ENCODE data around the gene TMEM125.

Gene TMEM125

DNA sequence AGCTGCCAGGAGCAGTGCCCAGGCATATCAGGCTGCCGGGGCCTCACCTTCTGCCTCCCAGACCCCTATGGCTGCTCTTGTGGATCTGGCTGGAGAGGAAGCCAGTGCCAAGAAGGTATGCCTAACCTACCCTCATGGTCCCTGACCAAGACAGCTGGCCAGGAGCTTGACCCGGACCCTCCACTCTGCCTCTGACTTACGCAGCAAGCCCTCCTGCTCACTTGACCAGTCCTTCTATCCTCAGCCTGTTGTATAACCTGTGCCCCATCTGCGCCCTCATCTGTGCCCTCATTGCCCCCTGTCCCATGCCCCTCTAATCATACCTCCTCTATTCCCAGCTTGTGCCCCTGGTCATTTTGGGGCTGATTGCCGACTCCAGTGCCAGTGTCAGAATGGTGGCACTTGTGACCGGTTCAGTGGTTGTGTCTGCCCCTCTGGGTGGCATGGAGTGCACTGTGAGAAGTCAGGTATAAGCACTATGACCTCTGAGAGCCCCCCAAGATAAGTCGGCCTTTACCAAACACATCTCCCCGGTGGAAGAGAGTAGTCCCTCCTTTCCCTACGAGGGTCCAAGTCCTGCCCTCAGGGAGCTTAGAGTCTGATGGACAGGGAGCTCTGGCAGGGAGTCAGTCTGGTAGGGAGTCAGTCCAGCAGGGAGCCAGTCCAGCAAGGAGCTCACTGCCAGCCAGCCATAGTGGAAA, 37.8 kb downstream of the TMEM125 start:
- no peak overlapping the region for H3K4me3 ChIP-seq (ENCODE audit: low read depth, low read length)

DNA sequence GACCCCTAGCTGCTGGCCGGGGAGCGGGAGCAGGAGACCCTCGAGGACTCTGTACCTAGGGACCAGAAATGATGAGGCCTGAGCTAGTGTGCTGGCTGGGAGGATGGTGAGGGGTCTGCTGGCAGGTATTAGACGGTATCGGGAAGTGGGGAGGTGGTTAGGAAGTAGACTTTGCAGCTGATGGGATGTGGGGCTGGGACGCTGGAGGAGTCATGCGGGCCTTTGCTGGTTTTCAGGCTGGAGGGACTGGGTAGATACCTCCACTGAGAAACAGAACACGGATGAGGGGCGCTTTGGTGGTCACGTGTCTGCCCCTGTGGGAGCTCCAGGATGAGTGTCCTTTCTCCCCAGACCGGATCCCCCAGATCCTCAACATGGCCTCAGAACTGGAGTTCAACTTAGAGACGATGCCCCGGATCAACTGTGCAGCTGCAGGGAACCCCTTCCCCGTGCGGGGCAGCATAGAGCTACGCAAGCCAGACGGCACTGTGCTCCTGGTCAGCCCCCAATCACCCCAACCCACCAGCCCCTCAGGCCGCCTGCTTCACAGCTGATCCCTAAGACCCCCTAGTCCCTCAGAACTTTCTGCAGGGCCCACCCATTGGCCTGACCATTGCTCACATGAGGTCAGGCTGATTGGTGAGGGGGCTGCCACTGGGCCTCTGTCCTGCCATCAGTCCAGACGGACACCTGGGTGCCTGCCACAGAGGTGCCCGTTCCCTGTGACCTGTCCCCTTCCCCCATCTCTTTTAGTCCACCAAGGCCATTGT, 39.0 kb downstream of the TMEM125 start:
- H3K4me3 ChIP-seq (ENCODE audit: low read depth, low read length), result no peak overlapping the region

DNA sequence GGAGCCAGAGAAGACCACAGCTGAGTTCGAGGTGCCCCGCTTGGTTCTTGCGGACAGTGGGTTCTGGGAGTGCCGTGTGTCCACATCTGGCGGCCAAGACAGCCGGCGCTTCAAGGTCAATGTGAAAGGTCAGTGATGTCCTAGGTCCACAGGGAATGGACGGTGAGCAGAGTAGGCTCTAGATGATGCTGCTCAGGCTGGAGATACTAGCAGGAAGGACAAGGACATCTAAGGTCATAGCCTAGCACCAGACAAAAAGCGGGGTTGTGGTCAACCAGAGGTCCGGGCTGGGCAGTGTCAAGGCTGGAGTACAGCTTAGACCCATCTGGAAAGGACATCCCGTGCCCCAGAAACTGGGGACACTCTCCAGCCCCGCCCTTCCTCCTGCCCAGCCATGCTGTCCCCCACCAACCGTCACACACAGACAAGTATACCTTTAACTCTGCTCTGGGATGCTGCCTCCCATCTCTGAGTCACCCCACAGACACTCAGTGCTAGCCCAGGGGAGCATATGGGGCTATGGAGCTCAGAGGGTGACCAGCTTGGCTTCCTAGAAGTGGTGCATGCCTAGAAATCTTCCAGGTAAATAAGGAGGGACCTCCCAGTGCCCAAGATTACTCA, 39.7 kb downstream of the TMEM125 start:
- no peak overlapping the region for H3K4me3 ChIP-seq (ENCODE audit: low read depth, low read length)

DNA sequence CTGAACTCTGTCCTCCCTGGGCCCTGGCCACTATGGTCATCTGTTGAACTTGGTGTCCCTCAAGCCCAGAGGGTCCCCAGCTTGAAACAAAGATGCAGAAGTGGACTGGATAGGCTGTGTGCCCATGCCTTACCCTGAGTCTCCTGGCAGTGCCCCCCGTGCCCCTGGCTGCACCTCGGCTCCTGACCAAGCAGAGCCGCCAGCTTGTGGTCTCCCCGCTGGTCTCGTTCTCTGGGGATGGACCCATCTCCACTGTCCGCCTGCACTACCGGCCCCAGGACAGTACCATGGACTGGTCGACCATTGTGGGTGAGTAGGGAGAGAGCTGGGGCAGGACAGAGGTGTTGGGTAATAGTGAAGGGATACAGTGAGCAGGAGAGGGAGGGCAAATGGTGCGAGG, 41.7 kb downstream of the TMEM125 start:
- H3K4me3 ChIP-seq (ENCODE audit: low read depth, low read length), result no peak overlapping the region

DNA sequence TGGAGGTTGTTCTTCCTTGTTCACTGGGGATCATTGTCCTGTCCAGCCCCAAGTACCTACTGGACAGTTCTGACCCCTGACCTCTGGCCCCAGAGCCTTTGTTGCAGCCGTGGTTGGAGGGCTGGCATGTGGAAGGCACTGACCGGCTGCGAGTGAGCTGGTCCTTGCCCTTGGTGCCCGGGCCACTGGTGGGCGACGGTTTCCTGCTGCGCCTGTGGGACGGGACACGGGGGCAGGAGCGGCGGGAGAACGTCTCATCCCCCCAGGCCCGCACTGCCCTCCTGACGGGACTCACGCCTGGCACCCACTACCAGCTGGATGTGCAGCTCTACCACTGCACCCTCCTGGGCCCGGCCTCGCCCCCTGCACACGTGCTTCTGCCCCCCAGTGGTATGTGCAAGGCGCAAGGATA, 42.4 kb downstream of the TMEM125 start:
- no peak overlapping the region for H3K4me3 ChIP-seq (ENCODE audit: low read depth, low read length)

DNA sequence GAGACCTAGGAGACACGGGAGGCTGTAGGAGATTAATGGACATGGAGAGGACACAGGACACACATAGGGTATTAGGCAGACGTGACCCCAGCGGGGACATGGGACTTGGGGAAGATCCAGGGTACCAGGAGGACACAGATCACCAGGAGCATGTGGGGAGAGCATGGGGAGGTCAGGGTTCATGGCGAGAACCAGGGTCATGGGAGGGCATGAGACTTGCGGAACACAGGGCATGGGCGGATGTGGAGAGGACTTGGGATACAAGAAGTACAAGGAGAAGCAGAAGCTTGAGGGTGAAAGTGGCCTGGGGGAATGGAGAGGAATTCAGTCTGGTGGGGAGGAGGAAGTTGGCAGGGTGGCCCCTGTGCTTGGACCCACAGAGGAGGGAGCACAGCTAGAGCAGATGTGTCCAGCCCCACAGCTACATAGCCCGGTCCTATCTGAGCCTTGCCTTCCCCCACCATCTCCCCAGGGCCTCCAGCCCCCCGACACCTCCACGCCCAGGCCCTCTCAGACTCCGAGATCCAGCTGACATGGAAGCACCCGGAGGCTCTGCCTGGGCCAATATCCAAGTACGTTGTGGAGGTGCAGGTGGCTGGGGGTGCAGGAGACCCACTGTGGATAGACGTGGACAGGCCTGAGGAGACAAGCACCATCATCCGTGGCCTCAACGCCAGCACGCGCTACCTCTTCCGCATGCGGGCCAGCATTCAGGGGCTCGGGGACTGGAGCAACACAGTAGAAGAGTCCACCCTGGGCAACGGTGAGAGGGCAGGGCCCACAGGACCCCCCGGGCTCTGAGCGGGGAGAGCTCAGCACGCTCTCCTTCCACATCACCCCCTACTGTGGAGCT, 43.1 kb downstream of the TMEM125 start:
- H3K4me3 ChIP-seq (ENCODE audit: low read depth, low read length), result no peak overlapping the region

DNA sequence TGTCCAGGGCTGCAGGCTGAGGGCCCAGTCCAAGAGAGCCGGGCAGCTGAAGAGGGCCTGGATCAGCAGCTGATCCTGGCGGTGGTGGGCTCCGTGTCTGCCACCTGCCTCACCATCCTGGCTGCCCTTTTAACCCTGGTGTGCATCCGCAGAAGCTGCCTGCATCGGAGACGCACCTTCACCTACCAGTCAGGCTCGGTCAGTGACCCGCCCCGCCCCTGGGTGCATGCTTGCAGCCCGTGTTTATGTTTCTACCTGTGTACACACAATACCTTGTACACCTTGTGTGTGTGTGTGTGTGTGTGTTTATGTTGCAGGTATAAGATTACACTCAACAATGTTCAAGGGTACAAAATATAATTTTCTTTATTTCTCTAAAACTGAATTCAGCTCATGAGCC, 44.0 kb downstream of the TMEM125 start:
- no peak overlapping the region for H3K4me3 ChIP-seq (ENCODE audit: low read depth, low read length)

DNA sequence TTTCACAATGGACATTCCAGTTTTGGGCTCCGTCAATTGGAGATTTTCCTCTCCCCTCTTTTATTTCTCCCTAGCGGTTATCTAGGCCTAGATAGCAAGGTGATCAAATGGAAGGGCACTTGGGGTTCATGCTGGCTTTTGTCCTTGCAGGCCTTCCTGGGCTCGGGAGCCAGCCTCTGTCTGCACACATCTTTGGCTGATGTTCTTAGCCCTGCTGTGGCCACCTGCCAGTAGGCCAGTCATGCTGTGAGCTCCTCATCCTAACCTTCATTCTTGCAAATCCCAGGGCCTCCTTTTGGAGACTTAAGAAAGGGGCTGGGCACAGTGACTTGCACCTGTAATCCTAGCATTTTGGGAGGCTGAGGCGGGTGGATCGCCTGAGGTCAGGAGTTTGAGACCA, 44.5 kb downstream of the TMEM125 start:
- H3K4me3 ChIP-seq (ENCODE audit: low read depth, low read length), result no peak overlapping the region

DNA sequence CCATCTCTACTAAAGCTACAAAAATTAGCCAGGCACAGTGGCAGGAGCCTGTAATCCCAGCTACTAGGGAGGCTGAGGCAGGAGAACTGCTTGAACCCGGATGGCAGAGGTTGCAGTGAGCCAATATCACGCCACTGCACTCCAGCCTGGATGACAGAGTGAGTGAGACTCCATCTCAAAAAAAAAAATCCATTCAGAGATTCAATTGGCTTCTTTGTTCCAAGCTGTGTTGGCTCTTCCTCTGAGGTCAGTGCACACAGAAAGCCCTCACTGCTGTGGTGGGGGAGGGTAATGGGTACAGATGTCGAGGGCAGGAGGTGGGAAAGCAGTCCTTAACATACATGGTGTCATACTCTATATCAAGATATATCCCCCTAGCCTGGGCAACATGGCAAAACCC, 45.7 kb downstream of the TMEM125 start:
- no peak overlapping the region for H3K4me3 ChIP-seq (ENCODE audit: low read depth, low read length)

DNA sequence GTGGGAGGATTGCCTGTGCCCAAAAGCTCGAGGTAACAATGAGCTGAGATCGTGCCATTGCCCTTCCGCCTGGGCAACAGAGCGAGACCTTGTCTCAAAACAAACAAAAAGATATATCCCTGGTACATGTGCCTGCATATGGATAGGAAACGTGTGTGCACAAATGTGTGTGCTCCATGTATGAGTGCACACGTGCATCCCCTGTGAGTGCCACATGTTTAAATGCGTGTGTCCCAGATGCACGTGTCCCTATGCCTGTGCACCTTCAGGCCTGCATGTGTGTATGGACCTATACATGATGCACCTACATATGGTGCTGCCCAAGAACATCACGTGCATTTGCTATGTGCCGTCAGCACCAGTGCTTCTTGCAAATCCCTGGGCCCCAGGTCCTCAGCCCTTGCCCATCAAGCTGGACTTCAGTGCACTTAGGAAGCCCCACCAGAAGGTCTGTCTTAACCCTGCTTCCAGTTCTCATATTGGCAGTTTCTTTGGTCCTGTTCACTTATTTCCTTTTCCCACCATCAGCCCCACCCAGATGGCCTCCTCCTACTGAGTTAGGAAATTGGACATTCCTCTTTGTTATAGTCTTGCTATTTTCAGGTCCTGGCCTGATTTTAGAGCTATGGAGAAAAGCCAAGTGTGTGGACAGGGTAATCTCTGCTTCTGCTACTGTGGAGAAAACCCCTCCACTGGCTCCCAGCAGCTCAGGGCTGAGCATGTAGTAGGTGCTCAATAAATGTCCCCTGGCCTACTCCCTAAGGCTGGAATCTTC, 46.4 kb downstream of the TMEM125 start:
- H3K4me3 ChIP-seq (ENCODE audit: low read depth, low read length), result no peak overlapping the region

DNA sequence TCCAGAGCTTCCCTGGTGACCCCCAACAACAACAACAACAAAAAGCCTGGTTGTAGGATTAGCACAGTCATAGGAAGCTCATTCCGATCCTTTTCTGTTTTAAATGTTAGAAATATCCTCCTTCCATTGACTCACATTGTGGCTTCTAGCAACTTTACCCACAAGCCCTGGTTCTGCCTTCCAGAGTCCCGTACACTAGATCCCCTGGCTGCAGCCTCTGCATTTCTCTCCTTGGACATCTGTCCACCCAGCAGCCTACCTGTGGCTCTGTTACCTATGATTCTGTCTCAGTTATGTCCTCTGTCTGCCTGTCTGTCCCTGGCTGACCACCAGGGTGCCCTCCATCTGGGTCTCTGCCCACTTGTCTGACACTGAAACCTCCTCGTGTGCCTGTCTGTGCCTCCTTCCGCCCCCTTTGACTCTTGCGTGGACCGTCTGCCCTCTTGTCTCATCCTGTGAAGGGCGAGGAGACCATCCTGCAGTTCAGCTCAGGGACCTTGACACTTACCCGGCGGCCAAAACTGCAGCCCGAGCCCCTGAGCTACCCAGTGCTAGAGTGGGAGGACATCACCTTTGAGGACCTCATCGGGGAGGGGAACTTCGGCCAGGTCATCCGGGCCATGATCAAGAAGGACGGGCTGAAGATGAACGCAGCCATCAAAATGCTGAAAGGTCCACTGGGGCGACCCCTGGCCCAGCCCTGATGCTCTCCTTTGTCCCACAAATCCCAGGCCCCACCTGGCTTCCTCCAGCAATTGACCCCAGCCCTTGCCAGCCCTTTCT, 47.1 kb downstream of the TMEM125 start:
- H3K4me3 ChIP-seq (ENCODE audit: low read depth, low read length), result no peak overlapping the region

DNA sequence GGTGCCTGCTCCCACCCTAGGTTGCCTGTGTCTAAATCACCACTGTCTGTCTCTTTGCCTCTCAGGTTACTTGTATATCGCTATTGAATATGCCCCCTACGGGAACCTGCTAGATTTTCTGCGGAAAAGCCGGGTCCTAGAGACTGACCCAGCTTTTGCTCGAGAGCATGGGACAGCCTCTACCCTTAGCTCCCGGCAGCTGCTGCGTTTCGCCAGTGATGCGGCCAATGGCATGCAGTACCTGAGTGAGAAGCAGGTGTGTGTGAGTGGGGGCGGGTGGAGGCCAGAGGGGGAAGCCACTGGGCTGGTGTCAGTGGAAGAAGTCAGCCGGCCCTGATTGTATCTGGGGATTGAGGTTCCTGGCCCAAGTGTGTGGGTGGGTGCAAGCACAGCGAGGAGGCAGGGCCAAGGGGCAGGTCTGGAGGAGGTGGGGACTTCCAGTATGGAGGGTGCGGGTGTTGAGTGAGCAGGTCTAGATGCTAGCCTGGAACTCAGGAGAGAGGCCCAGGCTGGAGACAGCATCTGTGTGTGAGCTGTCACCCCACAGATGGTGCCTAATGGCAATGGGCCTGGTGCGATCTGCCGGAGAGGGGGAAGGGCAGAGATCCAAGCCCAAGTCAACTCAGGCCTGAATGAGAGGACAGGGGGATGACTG, 48.2 kb downstream of the TMEM125 start:
- no peak overlapping the region for H3K4me3 ChIP-seq (ENCODE audit: low read depth, low read length)

DNA sequence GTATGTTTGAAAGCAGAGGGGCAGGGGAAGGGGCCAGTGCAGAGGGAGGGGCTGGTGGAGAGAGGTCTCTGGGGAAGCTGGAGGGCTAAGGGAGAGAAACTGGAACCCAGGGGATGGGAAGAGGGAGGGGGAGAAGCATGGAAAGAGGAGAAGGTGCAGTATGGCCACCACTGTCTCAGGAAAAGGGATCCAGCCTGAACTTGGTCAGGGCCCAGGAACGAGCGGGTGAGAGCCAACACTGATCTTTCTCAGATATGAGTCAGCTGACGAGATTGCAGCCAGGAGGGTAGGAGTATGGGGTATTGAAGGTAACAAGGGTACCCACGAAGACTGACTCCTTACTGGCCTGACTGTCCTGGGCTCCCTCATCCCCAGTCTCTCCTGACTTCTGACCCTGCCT, 49.0 kb downstream of the TMEM125 start:
- no peak overlapping the region for H3K4me3 ChIP-seq (ENCODE audit: low read depth, low read length)

DNA sequence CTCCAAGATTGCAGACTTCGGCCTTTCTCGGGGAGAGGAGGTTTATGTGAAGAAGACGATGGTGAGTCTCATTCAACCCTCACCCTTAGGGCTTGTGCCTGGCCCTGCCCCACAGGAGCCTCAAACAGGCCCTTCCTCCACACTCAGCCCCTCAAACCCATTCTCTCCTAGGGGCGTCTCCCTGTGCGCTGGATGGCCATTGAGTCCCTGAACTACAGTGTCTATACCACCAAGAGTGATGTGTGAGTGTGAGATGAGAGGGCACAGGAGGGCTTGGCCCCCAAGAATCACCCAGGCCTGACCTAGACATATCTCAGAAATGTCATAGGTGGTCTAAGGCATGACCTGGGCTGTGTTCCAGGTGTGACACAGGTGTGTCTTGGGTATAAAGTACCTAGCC, 49.5 kb downstream of the TMEM125 start:
- no peak overlapping the region for H3K4me3 ChIP-seq (ENCODE audit: low read depth, low read length)

DNA sequence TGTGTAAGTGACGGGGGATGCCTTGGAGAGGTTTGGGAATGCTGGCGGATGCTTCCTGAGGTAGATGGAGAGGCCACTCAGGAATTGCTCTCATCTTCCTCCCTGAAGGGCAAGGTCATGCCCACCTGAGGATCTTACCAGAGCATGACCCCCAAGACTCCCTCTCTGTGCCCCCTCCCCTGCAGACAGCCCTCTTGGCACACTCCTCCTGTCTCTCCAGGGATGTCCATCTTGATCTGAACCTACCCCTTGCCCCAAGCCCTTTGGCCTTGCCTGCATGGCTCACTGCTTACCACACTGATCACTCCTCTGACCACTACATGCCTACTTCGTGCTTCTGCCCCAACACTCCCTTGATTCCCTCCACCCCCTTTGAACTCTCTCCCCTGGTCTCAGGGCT, 50.0 kb downstream of the TMEM125 start:
- no peak overlapping the region for H3K4me3 ChIP-seq (ENCODE audit: low read depth, low read length)

DNA sequence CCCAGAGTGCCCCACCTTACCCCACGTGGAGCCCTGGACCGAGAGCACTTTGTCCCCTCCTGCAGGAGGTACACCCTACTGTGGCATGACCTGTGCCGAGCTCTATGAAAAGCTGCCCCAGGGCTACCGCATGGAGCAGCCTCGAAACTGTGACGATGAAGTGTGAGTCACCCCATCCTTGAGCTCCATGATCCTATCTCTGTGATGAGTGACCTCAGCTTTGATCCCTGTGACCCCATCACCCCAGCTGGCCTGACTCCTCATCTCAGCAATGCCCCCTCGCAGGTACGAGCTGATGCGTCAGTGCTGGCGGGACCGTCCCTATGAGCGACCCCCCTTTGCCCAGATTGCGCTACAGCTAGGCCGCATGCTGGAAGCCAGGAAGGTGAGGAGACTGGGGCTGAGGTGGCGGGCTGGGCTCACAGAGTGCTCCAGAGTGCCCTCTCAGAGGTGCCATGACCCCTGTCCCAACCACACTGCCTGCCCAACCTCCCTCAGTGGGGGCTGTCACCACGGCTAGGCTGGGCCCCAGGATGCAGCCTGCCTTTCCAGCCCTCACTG, 51.6 kb downstream of the TMEM125 start:
- H3K4me3 ChIP-seq (ENCODE audit: low read depth, low read length), result no peak overlapping the region

DNA sequence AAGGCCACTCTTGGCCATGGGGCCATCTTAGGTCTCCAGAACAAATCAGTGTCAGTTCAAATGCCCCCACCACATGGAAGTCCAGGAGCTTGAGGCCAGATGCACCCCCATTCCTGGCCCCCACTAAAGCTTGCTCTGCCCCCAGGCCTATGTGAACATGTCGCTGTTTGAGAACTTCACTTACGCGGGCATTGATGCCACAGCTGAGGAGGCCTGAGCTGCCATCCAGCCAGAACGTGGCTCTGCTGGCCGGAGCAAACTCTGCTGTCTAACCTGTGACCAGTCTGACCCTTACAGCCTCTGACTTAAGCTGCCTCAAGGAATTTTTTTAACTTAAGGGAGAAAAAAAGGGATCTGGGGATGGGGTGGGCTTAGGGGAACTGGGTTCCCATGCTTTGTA, 52.7 kb downstream of the TMEM125 start:
- H3K4me3 ChIP-seq (ENCODE audit: low read depth, low read length), result no peak overlapping the region
